ENCODE measurements around the gene PLEKHG4. TPM values are rescaled to one million over a fixed set of nuclear protein-coding genes. Genes with fewer than 3 reads are reported as not detected.

PLEKHG4 gene, protein sequence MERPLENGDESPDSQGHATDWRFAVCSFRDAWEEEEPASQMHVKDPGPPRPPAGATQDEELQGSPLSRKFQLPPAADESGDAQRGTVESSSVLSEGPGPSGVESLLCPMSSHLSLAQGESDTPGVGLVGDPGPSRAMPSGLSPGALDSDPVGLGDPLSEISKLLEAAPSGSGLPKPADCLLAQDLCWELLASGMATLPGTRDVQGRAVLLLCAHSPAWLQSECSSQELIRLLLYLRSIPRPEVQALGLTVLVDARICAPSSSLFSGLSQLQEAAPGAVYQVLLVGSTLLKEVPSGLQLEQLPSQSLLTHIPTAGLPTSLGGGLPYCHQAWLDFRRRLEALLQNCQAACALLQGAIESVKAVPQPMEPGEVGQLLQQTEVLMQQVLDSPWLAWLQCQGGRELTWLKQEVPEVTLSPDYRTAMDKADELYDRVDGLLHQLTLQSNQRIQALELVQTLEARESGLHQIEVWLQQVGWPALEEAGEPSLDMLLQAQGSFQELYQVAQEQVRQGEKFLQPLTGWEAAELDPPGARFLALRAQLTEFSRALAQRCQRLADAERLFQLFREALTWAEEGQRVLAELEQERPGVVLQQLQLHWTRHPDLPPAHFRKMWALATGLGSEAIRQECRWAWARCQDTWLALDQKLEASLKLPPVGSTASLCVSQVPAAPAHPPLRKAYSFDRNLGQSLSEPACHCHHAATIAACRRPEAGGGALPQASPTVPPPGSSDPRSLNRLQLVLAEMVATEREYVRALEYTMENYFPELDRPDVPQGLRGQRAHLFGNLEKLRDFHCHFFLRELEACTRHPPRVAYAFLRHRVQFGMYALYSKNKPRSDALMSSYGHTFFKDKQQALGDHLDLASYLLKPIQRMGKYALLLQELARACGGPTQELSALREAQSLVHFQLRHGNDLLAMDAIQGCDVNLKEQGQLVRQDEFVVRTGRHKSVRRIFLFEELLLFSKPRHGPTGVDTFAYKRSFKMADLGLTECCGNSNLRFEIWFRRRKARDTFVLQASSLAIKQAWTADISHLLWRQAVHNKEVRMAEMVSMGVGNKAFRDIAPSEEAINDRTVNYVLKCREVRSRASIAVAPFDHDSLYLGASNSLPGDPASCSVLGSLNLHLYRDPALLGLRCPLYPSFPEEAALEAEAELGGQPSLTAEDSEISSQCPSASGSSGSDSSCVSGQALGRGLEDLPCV
- total RNA-seq (2014; rRNA removed; shearing (Covaris generic)) = 0.14 TPM in 1 of 2 replicates, not detected in the other

DNA sequence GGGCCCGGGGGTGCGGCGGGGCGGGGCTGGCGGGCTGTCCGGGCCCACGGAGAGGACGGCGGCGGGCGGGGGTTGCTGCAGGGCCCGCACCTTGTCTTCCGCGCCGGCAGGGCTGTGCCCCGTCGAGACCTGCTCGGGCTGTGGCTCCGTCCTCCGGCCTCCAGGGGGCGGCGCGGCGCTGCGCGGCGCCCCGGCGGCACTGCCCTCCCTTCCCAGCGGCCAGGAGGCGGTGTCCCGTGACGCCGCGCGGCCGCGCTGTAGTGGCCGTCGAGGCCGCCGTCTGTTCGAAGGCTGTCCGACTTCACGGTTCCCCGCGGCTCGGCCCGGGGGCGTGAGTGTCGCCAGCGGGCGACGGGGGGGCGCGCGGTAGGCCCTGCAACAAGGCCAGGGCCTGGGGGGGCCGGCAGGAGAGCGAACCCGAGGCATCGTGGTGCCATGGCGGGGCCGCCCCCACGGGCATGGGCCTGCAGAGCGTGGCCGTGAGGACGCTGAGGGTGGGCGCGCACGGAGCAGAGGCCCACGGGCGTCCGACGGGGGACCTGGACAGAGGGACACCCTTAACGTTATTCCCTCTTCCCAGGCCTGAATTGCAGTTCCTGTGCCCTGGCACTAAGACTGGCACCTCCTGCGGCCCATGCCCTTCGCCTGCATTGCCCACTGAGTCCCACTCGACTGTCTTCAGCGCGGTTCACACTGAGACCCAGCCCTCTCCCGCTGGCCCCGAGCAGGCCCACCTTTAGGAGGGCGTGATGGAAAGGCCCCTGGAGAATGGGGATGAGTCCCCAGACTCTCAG is at the start of gene PLEKHG4:
PLEKHG4 (plus strand) TSS at position 237 of the 794 bp plus-strand sequence; CDS start at position 750, 513 bp downstream.
- DNase-seq (ENCODE audit: low spot score) = no peak

DNA sequence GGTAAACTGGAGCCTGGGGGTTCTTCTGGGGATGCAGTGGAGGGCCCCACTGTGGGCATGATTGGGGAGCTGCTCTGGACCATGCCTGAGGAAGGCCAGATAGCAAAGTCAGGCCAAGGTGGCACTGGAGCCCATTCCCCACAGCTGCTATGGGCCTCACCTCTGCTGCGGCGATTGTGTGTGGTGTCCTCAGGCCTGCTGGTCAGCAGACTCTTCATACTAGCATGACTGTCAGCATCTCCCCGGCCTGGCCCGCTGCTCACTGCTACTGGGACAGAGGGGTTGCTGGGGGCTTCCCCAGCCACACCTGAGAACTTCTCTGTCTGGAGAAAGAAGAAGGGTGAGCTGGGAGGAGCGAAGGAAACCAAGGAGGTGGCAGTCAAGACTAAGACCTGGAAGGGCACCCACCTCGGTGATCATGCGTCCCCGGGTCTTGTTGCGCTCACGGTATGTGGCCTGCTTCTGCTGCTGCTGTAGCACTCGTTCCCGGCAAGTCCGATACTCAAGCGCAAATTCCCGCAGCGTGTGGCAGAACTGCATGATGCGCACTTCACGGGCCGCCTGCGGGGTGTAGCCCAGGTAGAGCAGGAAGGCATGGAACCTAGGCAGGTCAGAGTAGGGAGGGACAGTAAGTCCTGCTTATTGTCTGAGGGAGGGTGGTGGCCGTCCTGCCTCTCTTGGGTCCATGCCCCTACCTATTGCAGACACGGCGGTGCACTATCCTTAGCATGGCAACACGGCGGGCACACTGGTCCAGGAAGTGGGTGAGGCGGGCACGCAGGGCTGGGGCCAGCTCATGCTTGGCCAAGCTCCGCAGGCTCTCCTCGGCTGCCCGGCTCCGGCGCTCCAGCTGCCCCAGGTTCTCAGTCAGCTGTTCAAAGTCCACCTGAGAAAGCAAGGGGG is 49.2 kb upstream of the PLEKHG4 start:
- DNase-seq (ENCODE audit: low spot score) = no peak

GRCh38 chr16:67230809-67231660 is 48.3 kb upstream of the PLEKHG4 start:
- DNase-seq (ENCODE audit: low spot score) = no peak

- no peak for DNase-seq (ENCODE audit: low spot score)
These were observed 45.7 kb upstream of the PLEKHG4 start for GRCh38 chr16:67233596-67233995.

GRCh38 chr16:67234180-67234597 is 45.1 kb upstream of the PLEKHG4 start:
- DNase-seq (ENCODE audit: low spot score) = no peak

- peak; percentile 79 for DNase-seq (ENCODE audit: low spot score)
These were observed 43.3 kb upstream of the PLEKHG4 start for GRCh38 chr16:67235816-67236562.

DNA sequence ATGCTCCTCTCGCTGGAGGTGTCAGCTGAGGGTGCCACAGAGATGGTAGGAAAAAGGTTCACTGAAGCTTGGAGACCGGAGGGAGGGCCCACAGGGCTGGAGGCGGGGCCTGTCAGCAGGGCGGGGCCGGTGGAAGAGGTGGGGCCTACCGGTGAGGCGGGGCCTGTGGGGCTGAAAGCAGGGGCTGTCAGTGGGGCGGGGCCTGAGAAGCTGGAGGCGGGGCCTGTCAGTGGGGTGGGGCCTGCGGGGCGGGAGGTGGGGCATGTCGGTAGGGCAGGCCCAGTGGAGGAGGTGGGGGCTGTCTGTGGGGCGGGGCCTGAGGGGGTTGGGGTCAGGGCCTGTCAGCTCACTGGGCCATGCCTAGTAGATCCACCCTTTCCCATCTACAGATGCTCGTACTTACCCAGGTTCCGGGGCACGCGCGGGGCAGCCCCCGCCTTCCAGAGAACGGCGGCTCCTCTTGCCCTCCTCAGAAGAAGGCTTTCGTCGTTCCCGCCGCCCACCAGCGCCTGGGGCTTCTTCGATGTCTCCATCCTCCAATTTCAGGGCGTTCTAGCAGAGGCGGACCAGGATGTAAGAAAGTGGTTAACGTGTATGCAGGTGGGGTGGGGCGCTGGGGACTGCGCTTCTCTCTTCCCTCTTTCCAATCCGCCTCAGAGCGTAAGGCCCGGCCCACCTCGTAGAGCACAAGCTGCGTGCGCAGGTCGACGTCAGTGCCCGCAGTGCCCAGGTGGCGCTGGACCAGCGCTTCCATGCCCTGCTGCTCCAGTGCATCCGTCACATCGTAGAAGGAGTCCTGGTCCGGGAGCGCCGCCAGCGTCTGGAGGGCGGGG is 42.6 kb upstream of the PLEKHG4 start:
- peak; percentile 72 for DNase-seq (ENCODE audit: low spot score)

GRCh38 chr16:67237396-67238277 is 41.7 kb upstream of the PLEKHG4 start:
- no peak for DNase-seq (ENCODE audit: low spot score)

GRCh38 chr16:67238278-67238575 is 41.1 kb upstream of the PLEKHG4 start:
- no peak for DNase-seq (ENCODE audit: low spot score)

GRCh38 chr16:67238806-67239470 is 40.4 kb upstream of the PLEKHG4 start:
- DNase-seq (ENCODE audit: low spot score) = no peak

DNA sequence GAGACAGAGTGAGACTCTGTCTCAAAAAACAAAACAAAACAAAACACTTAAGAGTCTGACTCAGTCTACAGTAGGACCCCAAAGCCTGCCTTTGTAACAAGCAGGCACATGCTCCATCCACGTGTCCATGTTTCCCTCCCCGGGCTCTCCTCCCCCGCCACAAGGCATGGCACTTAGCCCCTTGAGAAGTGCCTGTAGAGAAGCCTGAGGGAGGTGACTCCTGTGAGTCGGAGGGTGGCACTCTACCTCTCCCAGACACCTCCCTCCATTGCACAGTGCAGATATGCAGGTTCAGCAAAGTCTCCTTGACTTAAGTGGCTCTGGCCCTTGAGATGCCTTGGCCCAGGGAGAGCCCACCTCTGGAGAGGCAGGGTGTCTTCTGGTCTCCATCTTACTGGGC is 38.8 kb upstream of the PLEKHG4 start:
- no peak for DNase-seq (ENCODE audit: low spot score)

- peak; percentile 92 for DNase-seq (ENCODE audit: low spot score)
These were observed 38.1 kb upstream of the PLEKHG4 start for GRCh38 chr16:67241008-67241900.

- no peak for DNase-seq (ENCODE audit: low spot score)
These were observed 37.1 kb upstream of the PLEKHG4 start for GRCh38 chr16:67242138-67242730.

GRCh38 chr16:67243481-67243880 is 35.9 kb upstream of the PLEKHG4 start:
- DNase-seq (ENCODE audit: low spot score) = no peak
